ENCODE results near the gene ADISSP. TPM values are rescaled to one million over a fixed set of nuclear protein-coding genes. Genes with fewer than 3 reads are reported as not detected.

ADISSP gene
- total and polyA plus RNA-seq, 2 of the 13 experiments (the other 11 are each of a cell fraction or from before 2014, with no cell fraction given): 38.3 to 90.6 TPM

DNA sequence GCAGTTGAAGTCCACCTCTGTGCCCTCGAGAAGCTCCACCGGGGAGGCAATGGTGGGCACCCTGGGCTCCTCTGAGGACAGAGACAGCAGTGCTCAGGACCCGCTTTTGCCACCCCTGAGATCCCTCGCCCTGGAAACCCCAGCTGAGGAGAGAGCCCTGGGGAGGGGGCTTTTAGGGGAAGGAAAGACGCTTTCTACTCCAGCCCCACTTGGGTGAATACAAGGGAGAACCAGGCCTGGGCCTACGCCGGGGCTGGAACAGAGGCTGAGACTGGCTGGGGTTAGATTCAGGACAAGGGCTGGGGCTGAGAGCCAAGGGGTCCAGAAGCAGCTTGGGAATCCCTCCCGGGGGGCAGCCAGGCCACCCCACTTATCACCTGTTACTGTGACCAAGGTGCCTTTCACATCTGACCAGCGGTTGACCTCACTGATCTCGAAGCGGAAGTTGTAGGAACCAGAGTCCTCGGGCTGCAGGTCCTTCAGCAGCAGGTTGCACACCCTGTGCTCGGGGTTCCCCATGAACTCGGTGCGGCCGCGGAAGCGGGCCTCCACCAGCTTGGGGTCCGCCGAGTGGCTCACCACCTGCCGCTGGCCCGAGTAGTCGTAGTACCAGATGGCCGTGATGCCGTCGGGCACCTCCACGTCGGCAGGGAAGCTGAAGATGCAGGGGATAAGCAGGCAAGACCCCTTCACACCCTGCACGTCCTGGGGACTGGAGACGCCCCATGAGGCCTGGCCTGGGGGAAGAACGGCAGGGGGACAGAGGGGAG is 61.4 kb downstream of the ADISSP start:
- no TSS peak for BruUV-seq (replicated peaks)
- ATAC-seq: peak; percentile 18
- 46% methylated on average over 31 of the region's 31 CpGs for WGBS (ENCODE audit: low lambda C conversion rate)

More for the DNA sequence above, 61.4 kb downstream of the ADISSP start:
- in situ Hi-C loops (cut with HindIII; ENCODE audit: extremely low pct_ligation_motif_present, low pct_unique_long_range_greater_than_20kb) (no loop called here), intact Hi-C loops (cut with micrococcal nuclease; ENCODE audit: unreplicated experiment) (no loop called here)
- no peak overlapping the region for H3K4me3 ChIP-seq (replicated peaks in 1 of 3; ENCODE audit: insufficient read depth in 1 of 3, low read depth in 2 of 3, low read length in 3 of 3)
- peaks cover 11 to 30% of the 10 kb centered on the region in 2 experiments for H3K27me3 ChIP-seq (ENCODE audit: control insufficient read depth in 1 of 2, insufficient read depth in 2 of 2, low read length in 2 of 2)
- no peak overlapping the region for H3K9ac ChIP-seq (ENCODE audit: insufficient read depth, low read depth, low read length)
- ChIA-PET POLR2A (interaction anchor here (1.0 kb wide), 1 partner anchor 11 kb away, joined by 3 read pairs; no protein-coding TSS in a partner anchor), CTCF (ENCODE audit: low intra/inter-chr PET ratio, low total read pairs) (interaction anchor here (2.3 kb wide), 1 partner anchor 30 kb away, joined by 6 read pairs; no protein-coding TSS in a partner anchor)
- DNase-seq (ENCODE audit: low spot score) (no peak), FAIRE-seq (no peak)
- 0 out of 2 replicates have a peak, but pooled peaks have one; percentile 73 for TF ChIP-seq MTF2 (CRISPR knock-in tag; IDR thresholded peaks at IDR 0.05; ENCODE audit: borderline replicate concordance)
- no peak for TF ChIP-seq ZNF550 (CRISPR knock-in tag; IDR thresholded peaks at IDR 0.05; ENCODE audit: borderline replicate concordance)
- TF ChIP-seq KDM5B (CRISPR knock-in tag; IDR thresholded peaks at IDR 0.05; ENCODE audit: borderline replicate concordance): 0 out of 2 replicates have a peak, but pooled peaks have one; percentile 18
- 0 out of 2 replicates have a peak, but pooled peaks have one; percentile 5 for TF ChIP-seq CAMTA2 (CRISPR knock-in tag; IDR thresholded peaks at IDR 0.05; ENCODE audit: borderline replicate concordance)
- TF ChIP-seq ZFX (CRISPR knock-in tag; IDR thresholded peaks at IDR 0.05; ENCODE audit: low read depth): peak; percentile 12; the same call in 1 of the 2 replicates
- 0 out of 2 replicates have a peak, but pooled peaks have one; percentile 37 for TF ChIP-seq DZIP1 (CRISPR knock-in tag; IDR thresholded peaks at IDR 0.05)
- TF ChIP-seq, protein P1, sequence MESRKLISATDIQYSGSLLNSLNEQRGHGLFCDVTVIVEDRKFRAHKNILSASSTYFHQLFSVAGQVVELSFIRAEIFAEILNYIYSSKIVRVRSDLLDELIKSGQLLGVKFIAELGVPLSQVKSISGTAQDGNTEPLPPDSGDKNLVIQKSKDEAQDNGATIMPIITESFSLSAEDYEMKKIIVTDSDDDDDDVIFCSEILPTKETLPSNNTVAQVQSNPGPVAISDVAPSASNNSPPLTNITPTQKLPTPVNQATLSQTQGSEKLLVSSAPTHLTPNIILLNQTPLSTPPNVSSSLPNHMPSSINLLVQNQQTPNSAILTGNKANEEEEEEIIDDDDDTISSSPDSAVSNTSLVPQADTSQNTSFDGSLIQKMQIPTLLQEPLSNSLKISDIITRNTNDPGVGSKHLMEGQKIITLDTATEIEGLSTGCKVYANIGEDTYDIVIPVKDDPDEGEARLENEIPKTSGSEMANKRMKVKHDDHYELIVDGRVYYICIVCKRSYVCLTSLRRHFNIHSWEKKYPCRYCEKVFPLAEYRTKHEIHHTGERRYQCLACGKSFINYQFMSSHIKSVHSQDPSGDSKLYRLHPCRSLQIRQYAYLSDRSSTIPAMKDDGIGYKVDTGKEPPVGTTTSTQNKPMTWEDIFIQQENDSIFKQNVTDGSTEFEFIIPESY (CRISPR knock-in tag; IDR thresholded peaks at IDR 0.05): peak; percentile 54; the same call in 1 of the 2 replicates
- TF ChIP-seq, protein P2, sequence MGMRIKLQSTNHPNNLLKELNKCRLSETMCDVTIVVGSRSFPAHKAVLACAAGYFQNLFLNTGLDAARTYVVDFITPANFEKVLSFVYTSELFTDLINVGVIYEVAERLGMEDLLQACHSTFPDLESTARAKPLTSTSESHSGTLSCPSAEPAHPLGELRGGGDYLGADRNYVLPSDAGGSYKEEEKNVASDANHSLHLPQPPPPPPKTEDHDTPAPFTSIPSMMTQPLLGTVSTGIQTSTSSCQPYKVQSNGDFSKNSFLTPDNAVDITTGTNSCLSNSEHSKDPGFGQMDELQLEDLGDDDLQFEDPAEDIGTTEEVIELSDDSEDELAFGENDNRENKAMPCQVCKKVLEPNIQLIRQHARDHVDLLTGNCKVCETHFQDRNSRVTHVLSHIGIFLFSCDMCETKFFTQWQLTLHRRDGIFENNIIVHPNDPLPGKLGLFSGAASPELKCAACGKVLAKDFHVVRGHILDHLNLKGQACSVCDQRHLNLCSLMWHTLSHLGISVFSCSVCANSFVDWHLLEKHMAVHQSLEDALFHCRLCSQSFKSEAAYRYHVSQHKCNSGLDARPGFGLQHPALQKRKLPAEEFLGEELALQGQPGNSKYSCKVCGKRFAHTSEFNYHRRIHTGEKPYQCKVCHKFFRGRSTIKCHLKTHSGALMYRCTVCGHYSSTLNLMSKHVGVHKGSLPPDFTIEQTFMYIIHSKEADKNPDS (CRISPR knock-in tag; IDR thresholded peaks at IDR 0.05): 0 out of 2 replicates have a peak, but pooled peaks have one; percentile 22
- no peak for TF ChIP-seq ZNF232 (CRISPR knock-in tag; IDR thresholded peaks at IDR 0.05; ENCODE audit: borderline replicate concordance)
- no peak for TF ChIP-seq TOE1 (CRISPR knock-in tag; IDR thresholded peaks at IDR 0.05)
- no peaks in the 10 kb centered on the region for H3K9me3 ChIP-seq (ENCODE audit: low read length)
- no peaks in the 10 kb centered on the region for H3K79me2 ChIP-seq (ENCODE audit: insufficient read depth, low read length)
- H4K20me1 ChIP-seq (ENCODE audit: insufficient read depth, low read length): no peaks in the 10 kb centered on the region
- no peak overlapping the region for H3K27ac ChIP-seq (ENCODE audit: extremely low read length, insufficient read depth, low read length)
- H3K4me2 ChIP-seq (ENCODE audit: low read depth, low read length): no peak overlapping the region
- H3K36me3 ChIP-seq (replicated peaks in 1 of 2; ENCODE audit: control insufficient read depth in 1 of 2, insufficient read depth in 2 of 2, low read length in 2 of 2): no peaks in the 10 kb centered on the region
- no peak overlapping the region for H2AFZ ChIP-seq (ENCODE audit: low read length)
- H3K4me1 ChIP-seq (ENCODE audit: insufficient read depth, low read length): peaks cover 12% of the 10 kb centered on the region

Data from HepG2 (cell line).